ENCODE data around the gene PCAT7. TPM values are rescaled to one million over a fixed set of nuclear protein-coding genes. Genes with fewer than 3 reads are reported as not detected.
A peak's percentile ranks its signal among the peaks of the same experiment; 100 is the strongest.

PCAT7 gene
- total RNA-seq, 2 experiments from 2014 or later, result not detected

GRCh38 chr9:94568972-94569712 is 14.3 kb downstream of the PCAT7 start:
- Histone ChIP-seq H3K9me3 (ENCODE audit: control insufficient read depth in 1 of 2, insufficient read depth in 1 of 2, low read length in 2 of 2) (no peaks in the 10 kb centered on the region), H3K36me3 (ENCODE audit: insufficient read depth, low read length) (no peaks in the 10 kb centered on the region), H3K4me3 (ENCODE audit: low read length) (no peak overlapping the region), H3K27me3 (ENCODE audit: control insufficient read depth in 1 of 2, insufficient read depth in 2 of 2, low read length in 2 of 2) (peaks cover 0 to 4% of the 10 kb centered on the region in 2 experiments), H3K4me1 (ENCODE audit: insufficient read depth, low read length) (no peaks in the 10 kb centered on the region), H3K27ac (ENCODE audit: low read depth in 1 of 2, low read length in 2 of 2) (no peak overlapping the region)
- Mint-ChIP-seq H3K27ac (no peak overlapping the region), H3K36me3 (ENCODE audit: low read depth) (no peaks in the 10 kb centered on the region), H3K4me1 (ENCODE audit: low read depth) (no peaks in the 10 kb centered on the region), H3K4me3 (no peak overlapping the region), H3K9me3 (no peaks in the 10 kb centered on the region), H3K27me3 (peaks cover 22% of the 10 kb centered on the region)
- ChIA-PET CTCF (no interaction called here), POLR2A (no interaction called here)
- DNase-seq (no peak), ATAC-seq (ENCODE audit: poor library complexity) (no peak)
- TF ChIP-seq CTCF (IDR thresholded peaks at IDR 0.05), result no peak
- intact Hi-C loops (cut with DNase I, micrococcal nuclease), result no loop called here

GRCh38 chr9:94576131-94576530 is 21.2 kb downstream of the PCAT7 start:
- ChIA-PET CTCF (no interaction called here), POLR2A (no interaction called here)
- H3K27me3 Mint-ChIP-seq, result peaks cover 22% of the 10 kb centered on the region

GRCh38 chr9:94577036-94577435 is 22.2 kb downstream of the PCAT7 start:
- Mint-ChIP-seq H3K9me3 (no peaks in the 10 kb centered on the region), H3K4me1 (ENCODE audit: low read depth) (no peaks in the 10 kb centered on the region), H3K27ac (no peak overlapping the region), H3K36me3 (ENCODE audit: low read depth) (no peaks in the 10 kb centered on the region), H3K27me3 (peaks cover 16% of the 10 kb centered on the region), H3K4me3 (no peak overlapping the region)
- intact Hi-C loops (cut with DNase I, micrococcal nuclease), result no loop called here
- DNase-seq (no peak), ATAC-seq (ENCODE audit: poor library complexity) (no peak)
- Histone ChIP-seq H3K4me1 (ENCODE audit: insufficient read depth, low read length) (no peaks in the 10 kb centered on the region), H3K9me3 (ENCODE audit: control insufficient read depth in 1 of 2, insufficient read depth in 1 of 2, low read length in 2 of 2) (no peaks in the 10 kb centered on the region), H3K27ac (ENCODE audit: low read depth in 1 of 2, low read length in 2 of 2) (no peak overlapping the region), H3K27me3 (ENCODE audit: control insufficient read depth in 1 of 2, insufficient read depth in 2 of 2, low read length in 2 of 2) (no peaks in the 10 kb centered on the region), H3K36me3 (ENCODE audit: insufficient read depth, low read length) (no peaks in the 10 kb centered on the region), H3K4me3 (ENCODE audit: low read length) (no peak overlapping the region)
- ChIA-PET POLR2A (no interaction called here), CTCF (no interaction called here)
- no peak for TF ChIP-seq CTCF (IDR thresholded peaks at IDR 0.05)

More at GRCh38 chr9:94576131-94576530, 21.2 kb downstream of the PCAT7 start:
- intact Hi-C loops (cut with DNase I, micrococcal nuclease), result no loop called here
- ATAC-seq (ENCODE audit: poor library complexity) (no peak), DNase-seq (peak in 1 of 14 experiments; percentile 1)
- Histone ChIP-seq H3K27ac (ENCODE audit: low read depth in 1 of 2, low read length in 2 of 2) (no peak overlapping the region), H3K36me3 (ENCODE audit: insufficient read depth, low read length) (no peaks in the 10 kb centered on the region), H3K4me3 (ENCODE audit: low read length) (no peak overlapping the region), H3K9me3 (ENCODE audit: control insufficient read depth in 1 of 2, insufficient read depth in 1 of 2, low read length in 2 of 2) (no peaks in the 10 kb centered on the region), H3K4me1 (ENCODE audit: insufficient read depth, low read length) (no peaks in the 10 kb centered on the region), H3K27me3 (ENCODE audit: control insufficient read depth in 1 of 2, insufficient read depth in 2 of 2, low read length in 2 of 2) (peaks cover 0 to 4% of the 10 kb centered on the region in 2 experiments)
- H3K27ac Mint-ChIP-seq, result no peak overlapping the region
- H3K9me3 Mint-ChIP-seq, result no peaks in the 10 kb centered on the region
- H3K4me1 Mint-ChIP-seq (ENCODE audit: low read depth), result no peaks in the 10 kb centered on the region
- no peaks in the 10 kb centered on the region for H3K36me3 Mint-ChIP-seq (ENCODE audit: low read depth)
- no peak overlapping the region for H3K4me3 Mint-ChIP-seq
- TF ChIP-seq CTCF (IDR thresholded peaks at IDR 0.05), result no peak

All from CD4-positive, alpha-beta T cell (primary cell).